ENCODE data around the gene PLEKHM3.

DNA sequence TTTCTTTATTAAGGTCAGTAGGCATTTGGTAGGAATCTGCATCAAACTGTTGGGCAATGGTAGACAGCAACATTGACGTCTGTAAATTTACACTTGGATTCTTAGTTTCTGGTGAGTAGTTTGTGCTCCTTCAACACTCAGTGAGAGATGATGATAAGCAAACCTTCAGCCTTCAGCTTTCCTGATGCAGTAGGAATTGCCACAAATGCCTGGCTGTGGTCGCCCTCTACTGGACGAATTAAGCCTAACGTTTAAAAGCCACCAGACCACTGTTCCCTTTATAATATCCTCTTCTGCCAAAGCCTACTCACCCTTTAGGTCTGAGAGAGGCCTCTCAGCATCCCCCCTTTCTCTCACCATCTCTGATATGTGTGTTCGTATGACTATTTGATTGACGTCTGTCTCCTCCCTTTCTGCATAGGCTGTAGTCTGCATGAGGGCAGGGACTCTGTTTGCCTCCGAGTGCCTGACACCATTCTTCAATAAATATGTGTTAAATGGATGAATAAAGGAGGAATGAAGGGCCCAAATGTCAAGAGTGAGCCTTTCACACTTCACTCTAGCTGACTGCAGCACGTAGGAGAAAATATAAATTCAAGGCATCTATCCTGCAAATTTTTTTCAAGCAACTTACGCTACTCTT lies 47.0 kb upstream of the PLEKHM3 start:
- TF ChIP-seq GATA3 (IDR thresholded peaks at IDR 0.05; ENCODE audit: low read depth, low read length) (no peak), GATA2 (IDR thresholded peaks at IDR 0.05; ENCODE audit: low read depth, low read length) (no peak)
